ENCODE results near the gene DPP9. TPM values are rescaled to one million over a fixed set of nuclear protein-coding genes. Genes with fewer than 3 reads are reported as not detected.
"Not testable (repeated sequence)": the region's sequence is repeated elsewhere in the genome, so short reads cannot be mapped to it uniquely, and the experiment has no call there.

DPP9 gene
- total RNA-seq, 3 donors from 2014 or later, result 67.8 to 89.3 (median 74.0) TPM

DNA sequence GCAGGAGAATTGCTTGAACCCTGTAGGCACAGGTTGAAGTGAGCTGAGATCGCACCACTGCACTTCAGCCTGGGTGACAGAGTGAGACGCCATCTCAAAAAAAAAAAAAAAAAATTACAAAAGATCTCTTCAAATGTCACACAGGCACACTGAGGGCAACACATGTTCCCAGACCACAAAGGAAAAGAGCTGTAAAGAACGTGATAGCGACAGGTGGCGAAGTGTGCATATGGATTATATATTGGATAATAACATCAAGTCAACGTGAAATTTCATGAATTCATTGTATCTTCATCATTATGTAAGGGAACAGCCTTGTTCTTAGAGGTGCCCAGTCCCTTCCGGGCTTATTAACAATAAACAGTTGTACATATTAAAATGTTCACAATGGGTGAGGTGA, 31.8 kb upstream of the DPP9 start:
- peaks cover 13% of the 10 kb centered on the region for H3K4me1 ChIP-seq (ENCODE audit: low read depth)
- H3K4me3 ChIP-seq, result no peak overlapping the region
- TF ChIP-seq, protein P1, sequence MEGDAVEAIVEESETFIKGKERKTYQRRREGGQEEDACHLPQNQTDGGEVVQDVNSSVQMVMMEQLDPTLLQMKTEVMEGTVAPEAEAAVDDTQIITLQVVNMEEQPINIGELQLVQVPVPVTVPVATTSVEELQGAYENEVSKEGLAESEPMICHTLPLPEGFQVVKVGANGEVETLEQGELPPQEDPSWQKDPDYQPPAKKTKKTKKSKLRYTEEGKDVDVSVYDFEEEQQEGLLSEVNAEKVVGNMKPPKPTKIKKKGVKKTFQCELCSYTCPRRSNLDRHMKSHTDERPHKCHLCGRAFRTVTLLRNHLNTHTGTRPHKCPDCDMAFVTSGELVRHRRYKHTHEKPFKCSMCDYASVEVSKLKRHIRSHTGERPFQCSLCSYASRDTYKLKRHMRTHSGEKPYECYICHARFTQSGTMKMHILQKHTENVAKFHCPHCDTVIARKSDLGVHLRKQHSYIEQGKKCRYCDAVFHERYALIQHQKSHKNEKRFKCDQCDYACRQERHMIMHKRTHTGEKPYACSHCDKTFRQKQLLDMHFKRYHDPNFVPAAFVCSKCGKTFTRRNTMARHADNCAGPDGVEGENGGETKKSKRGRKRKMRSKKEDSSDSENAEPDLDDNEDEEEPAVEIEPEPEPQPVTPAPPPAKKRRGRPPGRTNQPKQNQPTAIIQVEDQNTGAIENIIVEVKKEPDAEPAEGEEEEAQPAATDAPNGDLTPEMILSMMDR (IDR thresholded peaks at IDR 0.05), result no peak
- DNase-seq (no peak), ATAC-seq (no peak)
- H3K9me3 ChIP-seq, result no peaks in the 10 kb centered on the region
- no peaks in the 10 kb centered on the region for H3K36me3 ChIP-seq (ENCODE audit: low read depth)
- intact Hi-C loops (cut with DNase I, micrococcal nuclease), result no loop called here

DNA sequence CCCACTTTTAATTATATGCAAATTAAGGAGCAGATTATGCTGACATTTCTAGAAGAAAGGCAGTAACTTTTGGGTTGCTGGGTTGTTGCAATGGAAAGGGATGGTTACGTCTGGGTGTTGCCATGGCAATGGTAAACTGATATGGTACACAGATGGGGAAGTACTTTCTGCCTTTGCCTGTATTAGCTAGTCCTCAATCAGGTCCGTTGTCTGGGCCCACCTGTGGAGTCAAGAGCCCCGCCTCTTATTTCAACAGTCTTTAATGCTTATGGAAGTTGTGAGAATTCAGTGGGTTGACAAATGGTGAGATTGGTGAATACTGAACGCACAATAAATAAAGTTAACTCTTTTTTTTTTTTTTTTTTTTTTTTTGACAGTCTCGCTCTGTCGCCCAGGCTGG, 30.6 kb upstream of the DPP9 start:
- ATAC-seq (no peak), DNase-seq (no peak)
- no peak overlapping the region for H3K4me3 ChIP-seq
- TF ChIP-seq, protein P1 (IDR thresholded peaks at IDR 0.05), result no peak
- H3K36me3 ChIP-seq (ENCODE audit: low read depth), result no peaks in the 10 kb centered on the region
- H3K4me1 ChIP-seq (ENCODE audit: low read depth), result peaks cover under 1% of the 10 kb centered on the region
- no peaks in the 10 kb centered on the region for H3K9me3 ChIP-seq
- intact Hi-C loops (cut with DNase I, micrococcal nuclease), result no loop called here

DNA sequence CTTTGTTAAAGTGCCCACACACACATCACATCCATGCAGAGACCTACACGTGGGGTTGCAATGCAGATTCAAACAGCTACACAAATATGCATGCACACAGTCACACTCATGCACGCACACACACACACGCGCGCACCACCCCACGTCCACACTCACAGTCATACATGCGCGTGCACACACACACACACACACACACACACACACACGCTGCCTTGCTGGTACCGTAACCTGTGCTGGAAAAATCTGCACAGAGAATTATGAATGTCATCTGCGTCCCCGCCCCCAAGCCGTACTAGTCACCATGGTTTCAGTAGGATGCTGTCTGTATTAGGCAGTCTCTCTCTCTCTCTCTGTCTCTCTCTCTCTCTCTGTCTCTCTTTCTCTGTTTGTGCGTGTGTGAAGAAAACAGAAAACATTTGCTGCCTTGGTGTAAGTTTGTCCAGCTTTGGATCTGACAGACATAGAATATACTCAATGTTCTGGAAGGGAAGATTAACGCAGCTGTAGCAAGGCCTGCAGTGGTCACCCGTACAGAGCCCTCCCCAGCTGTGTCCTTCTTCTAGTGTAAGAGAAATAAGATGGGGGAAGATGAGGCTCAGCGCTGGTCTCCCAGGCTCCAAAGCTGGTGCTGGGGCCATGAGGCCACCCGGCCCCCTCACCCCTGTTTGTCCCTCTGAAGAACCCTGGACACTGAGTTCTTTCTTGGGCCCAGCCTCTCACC, 26.4 kb upstream of the DPP9 start:
- ATAC-seq, result no peak
- Histone ChIP-seq H3K9me3 (no peaks in the 10 kb centered on the region), H3K4me1 (ENCODE audit: low read depth) (no peaks in the 10 kb centered on the region), H3K36me3 (ENCODE audit: low read depth) (no peaks in the 10 kb centered on the region), H3K4me3 (no peak overlapping the region)
- intact Hi-C loops (cut with DNase I, micrococcal nuclease), result no loop called here
- no peak for DNase-seq
- TF ChIP-seq, protein P1 (IDR thresholded peaks at IDR 0.05), result no peak

DNA sequence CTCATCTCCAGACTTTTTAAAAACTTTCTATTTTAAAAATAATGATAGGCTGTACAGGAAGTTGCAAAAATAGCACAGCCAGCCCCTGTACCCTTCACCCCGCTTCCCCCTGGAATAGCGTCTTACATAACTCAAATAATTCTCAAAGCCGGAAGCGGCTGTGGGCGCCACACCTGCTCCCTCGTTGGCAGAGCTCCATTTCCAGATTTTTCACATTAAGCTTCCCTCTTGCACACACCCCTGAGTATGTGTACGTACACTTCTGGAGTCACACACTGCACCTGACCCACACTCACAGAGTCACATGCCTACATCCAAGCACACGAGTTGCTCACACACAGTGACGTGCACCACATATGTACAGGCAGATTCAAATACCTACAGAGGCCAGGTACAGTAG, 24.9 kb upstream of the DPP9 start:
- Histone ChIP-seq H3K9me3 (no peaks in the 10 kb centered on the region), H3K36me3 (ENCODE audit: low read depth) (no peaks in the 10 kb centered on the region), H3K4me3 (no peak overlapping the region), H3K4me1 (ENCODE audit: low read depth) (no peaks in the 10 kb centered on the region)
- DNase-seq (no peak), ATAC-seq (peak; percentile 56)
- intact Hi-C loops (cut with DNase I, micrococcal nuclease), result no loop called here
- TF ChIP-seq, protein P1 (IDR thresholded peaks at IDR 0.05), result no peak

DNA sequence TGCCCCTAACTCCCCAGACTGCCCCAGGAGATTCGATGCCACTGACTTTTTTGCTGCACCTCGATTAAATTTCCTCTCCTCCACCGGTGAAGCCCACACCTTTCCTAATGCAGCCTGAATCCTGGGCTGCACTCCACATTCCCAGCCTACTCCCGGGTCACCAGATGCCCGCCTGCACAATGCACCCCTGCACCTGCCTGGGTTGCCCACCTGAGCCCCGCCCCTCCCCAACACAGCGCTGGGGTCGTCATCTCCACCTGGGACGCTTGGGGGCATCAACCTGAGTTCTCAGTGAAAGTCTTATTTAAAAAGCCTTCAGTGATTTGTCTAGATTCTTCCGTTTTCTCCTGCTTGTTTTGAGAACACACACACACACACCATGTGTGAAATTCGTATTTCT, 24.5 kb upstream of the DPP9 start:
- TF ChIP-seq, protein P1 (IDR thresholded peaks at IDR 0.05), result no peak
- intact Hi-C loops (cut with DNase I, micrococcal nuclease), result no loop called here
- ATAC-seq, result no peak
- Histone ChIP-seq H3K36me3 (ENCODE audit: low read depth) (no peaks in the 10 kb centered on the region), H3K4me3 (no peak overlapping the region), H3K9me3 (no peaks in the 10 kb centered on the region), H3K4me1 (ENCODE audit: low read depth) (no peaks in the 10 kb centered on the region)
- DNase-seq, result no peak

DNA sequence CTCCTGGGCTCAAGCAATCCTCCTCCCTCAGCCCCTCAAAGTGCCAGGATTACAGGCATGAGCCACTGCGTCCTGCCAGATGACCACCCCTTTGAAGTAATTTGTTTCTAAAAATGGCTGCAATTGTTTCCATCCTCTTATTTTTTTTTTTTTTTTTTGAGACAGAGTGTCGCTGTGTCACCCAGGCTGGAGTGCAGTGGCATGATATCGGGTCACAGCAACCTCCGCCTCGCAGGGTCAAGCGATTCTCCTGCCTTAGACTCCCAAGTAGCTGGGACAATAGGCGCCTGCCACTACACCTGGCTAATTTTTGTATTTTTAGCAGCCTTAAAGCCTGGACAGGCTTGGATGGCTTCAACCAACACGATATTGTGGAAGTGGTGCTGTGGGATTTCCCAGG, 22.3 kb upstream of the DPP9 start:
- Histone ChIP-seq H3K4me3 (no peak overlapping the region), H3K36me3 (ENCODE audit: low read depth) (no peaks in the 10 kb centered on the region), H3K4me1 (ENCODE audit: low read depth) (no peaks in the 10 kb centered on the region), H3K9me3 (no peaks in the 10 kb centered on the region)
- TF ChIP-seq, protein P1 (IDR thresholded peaks at IDR 0.05), result no peak
- intact Hi-C loops (cut with DNase I, micrococcal nuclease), result no loop called here
- DNase-seq (no peak), ATAC-seq (no peak)

DNA sequence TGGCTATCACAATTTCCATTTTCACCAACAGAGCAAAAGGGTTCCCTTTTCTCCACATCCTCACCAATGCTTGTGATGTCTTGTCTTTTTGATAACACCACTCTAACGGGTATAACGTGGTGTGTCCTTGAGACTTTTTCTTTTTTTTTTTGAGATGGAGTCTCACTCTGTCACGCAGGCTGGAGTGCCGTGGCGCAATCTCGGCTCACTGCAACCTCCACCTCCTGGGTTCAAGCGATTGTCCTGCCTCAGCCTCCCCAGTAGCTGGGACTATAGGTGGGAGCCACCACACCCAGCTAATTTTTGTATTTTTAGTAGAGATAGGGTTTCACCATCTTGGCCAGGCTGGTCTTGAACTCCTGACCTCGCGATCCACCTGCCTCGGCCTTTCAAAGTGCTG, 21.5 kb upstream of the DPP9 start:
- H3K4me3 ChIP-seq; ATAC-seq; DNase-seq; H3K4me1 ChIP-seq (ENCODE audit: low read depth); intact Hi-C loops (cut with DNase I, micrococcal nuclease); H3K9me3 ChIP-seq; H3K36me3 ChIP-seq (ENCODE audit: low read depth): not testable (repeated sequence)
